Thyroid gland (tissue), 4 donors: Measurements from ENCODE around the gene BLTP3A. TPM values are rescaled to one million over a fixed set of nuclear protein-coding genes. Genes with fewer than 3 reads are reported as not detected.
"Not testable (repeated sequence)": the region's sequence is repeated elsewhere in the genome, so short reads cannot be mapped to it uniquely, and the experiment has no call there.

ENCODE experiments used
- DNase-seq, 2 donors: peaks; one replicate each; pipeline ENCODE4 v3.0.0-alpha.2; 2019
- H3K27ac ChIP-seq, 3 donors: fragments of 200-600 bp; sonication (generic); 1 replicate in 2 of 3; 2 replicates in 1 of 3; pipeline ENCODE4 v1.5.1; 2016 to 2019; ENCODE audit warnings: mild to moderate bottlenecking in 1 of 3, moderate library complexity in 1 of 3
- H3K27me3 ChIP-seq: fragments of 200-600 bp; sonication (generic); one replicate; pipeline ENCODE4 v1.5.1; 2019
- H3K36me3 ChIP-seq, 2 donors: fragments of 200-600 bp; sonication (generic); one replicate each; pipeline ENCODE4 v1.5.1; 2016 to 2019
- H3K4me1 ChIP-seq, 2 donors: fragments of 200-600 bp; sonication (generic); one replicate each; pipeline ENCODE4 v1.5.1; 2017 to 2019
- H3K4me3 ChIP-seq, 3 donors: fragments of 200-600 bp; sonication (generic); replicated peaks in 1 of 3; 1 replicate in 2 of 3; 2 replicates in 1 of 3; pipeline ENCODE4 v1.5.1; 2016; ENCODE audit warnings: mild to moderate bottlenecking in 1 of 3
- H3K9me3 ChIP-seq: fragments of 200-600 bp; sonication (generic); one replicate; pipeline ENCODE4 v1.5.1; 2017
- POLR2A ChIP-seq, 2 donors: fragments of 450-650 bp; IDR thresholded peaks; one replicate each; pipeline ENCODE4 v1.6.1; 2017; ENCODE audit warnings: antibody characterized with exemption in 2 of 2, mild to moderate bottlenecking in 2 of 2, moderate library complexity in 1 of 2
- WGBS, 2 donors: methylation state at CpG; one replicate each; pipeline ENCODE4 v1.1.5; 2017; 5-methylcytosine and 5-hydroxymethylcytosine counted together
- intact Hi-C: fragments of 100-400 bp; cut with DNase I; formaldehyde crosslinking; loops from one replicate; pipeline ENCODE4 v1.15.1; 2023
- total RNA-seq, 4 donors: library from RNA; depleted of rRNA; stranded (reverse); fragments of >200 nt; gene quantifications; one replicate each; pipeline ENCODE4 v1.2.3, GENCODE V29; 2016
- TF ChIP-seq, protein P1 (sequence below), 6 experiments: fragments of 200-600 bp in 3 of 6; fragments of 450-650 bp in 3 of 6; sonication (generic) in 3 of 6; IDR thresholded peaks; one replicate each; pipeline ENCODE4 v1.5.1; 2016 to 2019; ENCODE audit warnings: antibody characterized with exemption in 6 of 6, mild to moderate bottlenecking in 2 of 6, inconsistent platforms in 1 of 6, moderate library complexity in 1 of 6

The BLTP3A gene
- 10 to 100 TPM; 12.6 to 19.5 (median 16.1) TPM for total RNA-seq

DNA sequence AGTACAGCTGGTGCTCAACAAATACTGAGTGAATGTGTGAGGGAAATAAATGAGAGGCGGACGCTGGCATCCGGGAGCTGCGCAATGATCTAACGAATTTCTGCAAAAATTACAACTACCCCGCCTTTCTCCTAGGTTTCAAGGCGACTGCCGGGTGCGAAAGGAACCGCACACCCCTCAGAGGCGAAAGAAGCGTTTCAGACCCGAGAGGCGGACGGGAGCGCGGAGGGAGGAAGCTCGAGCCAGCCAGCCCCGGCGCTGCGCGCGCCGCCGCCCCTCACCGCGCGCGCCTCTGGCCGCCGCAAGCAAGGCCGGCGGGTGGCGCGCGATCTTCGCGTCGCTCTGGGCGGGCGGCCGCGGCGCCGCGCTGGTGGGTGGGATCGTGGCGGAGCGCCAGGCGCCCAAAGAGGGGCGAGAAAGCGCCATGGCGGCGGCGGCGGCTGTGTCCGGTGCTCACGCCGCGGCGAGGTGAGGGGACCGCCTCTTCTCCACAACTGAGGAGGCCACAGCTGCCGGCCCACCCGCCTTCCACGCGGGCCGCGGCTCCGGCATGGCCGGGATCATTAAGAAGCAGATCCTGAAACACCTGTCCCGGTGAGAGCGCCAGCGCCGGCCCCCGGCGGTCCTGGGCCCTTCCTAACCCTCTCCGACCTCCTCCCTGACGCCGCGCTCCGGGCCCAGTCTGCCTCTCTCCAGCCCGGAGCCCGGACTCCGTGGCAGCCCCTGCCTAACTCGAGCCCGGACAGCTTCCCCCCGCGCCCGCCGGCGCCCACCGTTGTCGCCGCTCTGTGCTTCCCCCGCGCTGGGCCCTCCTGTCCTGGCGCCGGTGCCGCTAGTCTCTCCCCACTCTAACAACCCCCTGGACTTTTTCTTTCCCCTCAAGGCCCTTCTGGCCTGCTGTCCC, at the start of gene BLTP3A:
BLTP3A (plus strand) TSS at position 383 of the 904 bp plus-strand sequence; CDS start at position 551, 168 bp downstream.
- 1% methylated on average over 22 to 27 of the region's 99 CpGs for WGBS, 2 donors
- Histone ChIP-seq H3K27me3 (no peaks in the 10 kb centered on the region), H3K27ac (peak within 1 kb of the TSS; percentile 89 to 92 (median 89)), H3K36me3 (no peaks in the 10 kb centered on the region), H3K4me3 (peak within 1 kb of the TSS; percentile 82 to 90 (median 86)), H3K4me1 (peaks cover 0 to 20% of the 10 kb centered on the region in 2 donors), H3K9me3 (no peaks in the 10 kb centered on the region)
- intact Hi-C loops: loop anchor here (5.0 kb wide), 1 partner anchor 95 kb away; the partner anchor contains the start of genes ANKS1A and TAF11
- DNase-seq: peak; percentile 71 to 76
- TF ChIP-seq POLR2A (IDR thresholded peaks at IDR 0.05): peak; percentile 6 to 79
- TF ChIP-seq, protein P1, sequence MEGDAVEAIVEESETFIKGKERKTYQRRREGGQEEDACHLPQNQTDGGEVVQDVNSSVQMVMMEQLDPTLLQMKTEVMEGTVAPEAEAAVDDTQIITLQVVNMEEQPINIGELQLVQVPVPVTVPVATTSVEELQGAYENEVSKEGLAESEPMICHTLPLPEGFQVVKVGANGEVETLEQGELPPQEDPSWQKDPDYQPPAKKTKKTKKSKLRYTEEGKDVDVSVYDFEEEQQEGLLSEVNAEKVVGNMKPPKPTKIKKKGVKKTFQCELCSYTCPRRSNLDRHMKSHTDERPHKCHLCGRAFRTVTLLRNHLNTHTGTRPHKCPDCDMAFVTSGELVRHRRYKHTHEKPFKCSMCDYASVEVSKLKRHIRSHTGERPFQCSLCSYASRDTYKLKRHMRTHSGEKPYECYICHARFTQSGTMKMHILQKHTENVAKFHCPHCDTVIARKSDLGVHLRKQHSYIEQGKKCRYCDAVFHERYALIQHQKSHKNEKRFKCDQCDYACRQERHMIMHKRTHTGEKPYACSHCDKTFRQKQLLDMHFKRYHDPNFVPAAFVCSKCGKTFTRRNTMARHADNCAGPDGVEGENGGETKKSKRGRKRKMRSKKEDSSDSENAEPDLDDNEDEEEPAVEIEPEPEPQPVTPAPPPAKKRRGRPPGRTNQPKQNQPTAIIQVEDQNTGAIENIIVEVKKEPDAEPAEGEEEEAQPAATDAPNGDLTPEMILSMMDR (IDR thresholded peaks at IDR 0.05): peak in 2 of 6 experiments; percentile 8 to 31

DNA sequence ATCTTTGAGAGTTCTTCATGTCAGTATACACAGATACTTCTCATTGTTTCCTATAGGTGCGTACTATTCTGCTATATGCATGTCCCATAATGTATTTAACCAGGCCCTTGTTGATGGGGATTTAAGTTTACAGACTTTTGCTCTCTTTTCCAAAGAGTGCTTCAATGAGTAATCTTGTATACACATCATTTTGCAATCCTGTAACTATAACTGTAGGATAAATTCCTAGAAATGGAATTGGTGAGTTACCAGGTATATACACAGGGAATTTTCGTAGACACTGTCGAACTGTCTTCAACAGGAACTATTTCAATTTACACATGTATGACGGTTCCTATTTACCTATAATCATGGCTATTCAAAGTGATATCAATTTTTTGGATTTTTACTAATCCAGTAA, 49.8 kb upstream of the BLTP3A start:
- DNase-seq: no peak
- Histone ChIP-seq H3K27me3 (no peaks in the 10 kb centered on the region), H3K36me3 (no peaks in the 10 kb centered on the region), H3K4me3 (no peak overlapping the region), H3K4me1 (no peaks in the 10 kb centered on the region), H3K27ac (no peak overlapping the region), H3K9me3 (no peaks in the 10 kb centered on the region)
- no peak for TF ChIP-seq POLR2A (IDR thresholded peaks at IDR 0.05)
- TF ChIP-seq, protein P1 (IDR thresholded peaks at IDR 0.05): no peak
- intact Hi-C loops: no loop called here
- 94 to 95% methylated on average over 4 of the region's 4 CpGs for WGBS, 2 donors

DNA sequence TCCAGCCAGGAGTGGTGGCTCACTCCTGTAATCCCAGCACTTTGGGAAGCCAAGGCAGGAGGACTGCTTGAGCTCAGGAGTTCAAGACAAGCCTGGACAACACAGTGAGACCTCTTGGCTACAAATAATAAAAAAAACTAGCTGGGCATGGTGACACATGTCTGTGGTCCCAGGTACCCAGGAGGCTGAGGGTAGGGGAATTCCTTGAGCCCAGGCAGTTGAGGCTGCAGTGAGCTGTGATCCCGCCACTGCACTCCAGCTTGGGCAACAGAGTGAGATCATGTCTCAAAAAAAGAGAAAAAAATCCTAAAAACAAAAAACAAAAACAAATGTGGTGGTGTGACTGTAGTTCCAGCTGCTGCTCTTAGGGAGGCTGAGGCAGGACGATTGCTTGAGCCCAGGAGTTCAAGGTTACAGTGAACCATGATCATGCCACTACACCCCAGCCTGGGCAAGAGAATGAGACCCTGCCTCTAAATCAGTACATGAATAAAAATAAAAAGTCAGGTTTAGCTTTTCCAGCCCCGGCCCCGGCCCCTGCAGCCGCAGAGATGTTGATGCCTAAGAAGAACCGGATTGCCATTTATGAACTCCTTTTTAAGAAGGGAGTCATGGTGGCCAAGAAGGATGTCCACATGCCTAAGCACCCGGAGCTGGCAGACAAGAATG, 48.1 kb upstream of the BLTP3A start:
- H3K9me3 ChIP-seq: no peaks in the 10 kb centered on the region
- intact Hi-C loops: no loop called here
- no peak overlapping the region for H3K4me3 ChIP-seq
- TF ChIP-seq, protein P1 (IDR thresholded peaks at IDR 0.05): no peak
- no peak for TF ChIP-seq POLR2A (IDR thresholded peaks at IDR 0.05)
- no peak overlapping the region for H3K27ac ChIP-seq
- no peaks in the 10 kb centered on the region for H3K36me3 ChIP-seq
- H3K27me3 ChIP-seq: no peaks in the 10 kb centered on the region
- WGBS, 2 donors: 81 to 82% methylated on average over 7 of the region's 7 CpGs
- no peaks in the 10 kb centered on the region for H3K4me1 ChIP-seq
- DNase-seq: no peak

DNA sequence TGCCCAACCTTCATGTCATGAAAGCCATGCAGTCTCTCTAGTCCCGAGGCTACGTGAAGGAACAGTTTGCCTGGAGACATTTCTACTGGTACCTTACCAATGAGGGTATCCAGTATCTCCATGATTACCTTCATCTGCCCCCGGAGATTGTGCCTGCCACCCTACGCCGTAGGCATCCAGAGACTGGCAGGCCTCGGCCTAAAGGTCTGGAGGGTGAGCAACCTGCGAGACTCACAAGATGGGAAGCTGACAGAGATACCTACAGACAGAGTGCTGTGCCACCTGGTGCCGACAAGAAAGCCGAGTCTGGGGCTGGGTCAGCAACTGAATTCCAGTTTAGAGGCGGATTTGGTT, 47.6 kb upstream of the BLTP3A start:
- DNase-seq, H3K4me1 ChIP-seq, H3K9me3 ChIP-seq, H3K36me3 ChIP-seq, H3K27me3 ChIP-seq, intact Hi-C loops, H3K27ac ChIP-seq, H3K4me3 ChIP-seq: not testable (repeated sequence)
- 92 to 96% methylated on average over 10 of the region's 10 CpGs for WGBS, 2 donors

GRCh38 chr6:34745277-34746103, 46.4 kb upstream of the BLTP3A start:
- Histone ChIP-seq H3K9me3 (no peaks in the 10 kb centered on the region), H3K4me3 (no peak overlapping the region), H3K27ac (no peak overlapping the region), H3K36me3 (no peaks in the 10 kb centered on the region), H3K27me3 (no peaks in the 10 kb centered on the region), H3K4me1 (no peaks in the 10 kb centered on the region)
- WGBS, 2 donors: 83 to 88% methylated on average over 10 of the region's 10 CpGs
- DNase-seq: no peak
- intact Hi-C loops: no loop called here
- no peak for TF ChIP-seq POLR2A (IDR thresholded peaks at IDR 0.05)
- TF ChIP-seq, protein P1 (IDR thresholded peaks at IDR 0.05): no peak
